Natural killer cell treated with Interleukin-12 subunit alpha and Interleukin-12 subunit beta and Interleukin-15 and Interleukin-18, amount 100 ng/mL, for 72 hours (primary cell): ENCODE data around the gene DMBX1. TPM values are rescaled to one million over a fixed set of nuclear protein-coding genes. Genes with fewer than 3 reads are reported as not detected.
A peak's percentile ranks its signal among the peaks of the same experiment; 100 is the strongest.

ENCODE experiments used
- ATAC-seq, 2 donors: fragments of 150-1000 bp; cut with Tn5 transposase in 1 of 2; sonication (Bioruptor Pico), chemical (Tn5 transposase) in 1 of 2; 2 replicates each; pipeline ENCODE4 v1.10.0; 2021
- DNase-seq: peaks from one replicate; pipeline ENCODE4 v3.0.0; 2022; ENCODE audit warnings: low spot score
- H3K27ac Mint-ChIP-seq, 2 donors: 1 replicate in 1 of 2; 2 replicates in 1 of 2; pipeline ENCODE4 v1.8.0; 2022; ENCODE audit warnings: mixed read lengths in 2 of 2, mild to moderate bottlenecking in 1 of 2, moderate library complexity in 1 of 2
- H3K27me3 Mint-ChIP-seq, 2 donors: 1 replicate in 1 of 2; 2 replicates in 1 of 2; pipeline ENCODE4 v1.8.0; 2022; ENCODE audit warnings: mixed read lengths in 2 of 2
- H3K36me3 Mint-ChIP-seq: one replicate; pipeline ENCODE4 v1.8.0; 2022; ENCODE audit warnings: mixed read lengths
- H3K4me1 Mint-ChIP-seq, 2 donors: 1 replicate in 1 of 2; 2 replicates in 1 of 2; pipeline ENCODE4 v1.8.0; 2022; ENCODE audit warnings: low read depth in 2 of 2, mixed read lengths in 2 of 2, mild to moderate bottlenecking in 1 of 2
- H3K4me3 Mint-ChIP-seq: one replicate; pipeline ENCODE4 v1.8.0; 2022; ENCODE audit warnings: mixed read lengths
- H3K9me3 Mint-ChIP-seq: 2 replicates; pipeline ENCODE4 v1.8.0; 2022; ENCODE audit warnings: mixed read lengths
- total RNA-seq, 2 donors: library from RNA; stranded (reverse); gene quantifications; one replicate each; pipeline ENCODE4 v1.2.3, GENCODE V29; 2022

The DMBX1 gene
- total RNA-seq, 2 donors from 2014 or later: 0.26 to 0.47 TPM

DNA sequence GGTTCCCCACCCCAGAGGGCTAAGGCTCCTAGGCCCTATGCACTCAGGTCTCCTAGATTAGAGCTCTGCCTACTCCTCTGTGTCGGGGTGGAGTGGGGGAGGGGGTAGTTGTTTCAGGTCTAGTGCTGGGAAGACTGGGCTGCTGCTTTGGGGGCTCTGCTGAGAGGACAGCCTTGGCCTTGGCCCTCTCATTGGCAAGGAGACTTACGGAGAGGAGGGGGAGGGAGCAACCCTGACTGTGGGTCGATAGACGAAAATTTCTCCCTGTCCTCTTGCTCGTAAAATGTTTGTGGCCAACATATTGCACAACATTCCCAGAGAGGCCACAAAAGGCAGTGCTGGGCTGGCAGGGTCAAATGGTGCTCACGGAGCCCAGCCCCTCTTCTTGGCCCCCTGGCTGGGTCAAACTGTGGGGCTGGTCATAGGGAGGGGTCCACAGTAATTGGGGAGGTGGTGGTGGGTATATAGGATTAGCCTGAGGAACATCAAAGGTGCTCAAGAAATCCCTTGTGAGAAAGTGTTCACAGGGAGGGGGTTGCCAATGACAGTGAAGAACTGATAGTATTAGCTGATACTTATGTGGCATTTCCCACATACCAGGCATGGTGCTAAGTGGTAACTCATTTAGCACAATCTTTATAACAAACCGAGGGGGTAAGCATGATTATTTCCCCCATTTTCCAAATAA lies 8.5 kb upstream of the DMBX1 start:
- no peak overlapping the region for H3K4me3 Mint-ChIP-seq
- H3K36me3 Mint-ChIP-seq: no peaks in the 10 kb centered on the region
- no peaks in the 10 kb centered on the region for H3K9me3 Mint-ChIP-seq
- H3K27me3 Mint-ChIP-seq: peaks cover 34% of the 10 kb centered on the region in 2 donors
- no peak overlapping the region for H3K27ac Mint-ChIP-seq
- DNase-seq: no peak
- ATAC-seq: no peak
- H3K4me1 Mint-ChIP-seq: peaks cover 0 to 4% of the 10 kb centered on the region in 2 donors

GRCh38 chr1:46481961-46482360 lies 7.7 kb upstream of the DMBX1 start:
- Mint-ChIP-seq H3K4me3 (no peak overlapping the region), H3K36me3 (no peaks in the 10 kb centered on the region), H3K27me3 (peaks cover 43% of the 10 kb centered on the region in 2 donors), H3K9me3 (no peaks in the 10 kb centered on the region), H3K27ac (no peak overlapping the region), H3K4me1 (peaks cover 0 to 7% of the 10 kb centered on the region in 2 donors)
- DNase-seq (no peak), ATAC-seq (no peak)

- Mint-ChIP-seq H3K36me3 (no peaks in the 10 kb centered on the region), H3K27ac (no peak overlapping the region), H3K4me3 (no peak overlapping the region), H3K4me1 (peaks cover 0 to 3% of the 10 kb centered on the region in 2 donors), H3K27me3 (peaks cover 48 to 49% of the 10 kb centered on the region in 2 donors), H3K9me3 (no peaks in the 10 kb centered on the region)
- ATAC-seq (no peak), DNase-seq (no peak)
Measured at GRCh38 chr1:46483589-46483988, 6.0 kb upstream of the DMBX1 start.

DNA sequence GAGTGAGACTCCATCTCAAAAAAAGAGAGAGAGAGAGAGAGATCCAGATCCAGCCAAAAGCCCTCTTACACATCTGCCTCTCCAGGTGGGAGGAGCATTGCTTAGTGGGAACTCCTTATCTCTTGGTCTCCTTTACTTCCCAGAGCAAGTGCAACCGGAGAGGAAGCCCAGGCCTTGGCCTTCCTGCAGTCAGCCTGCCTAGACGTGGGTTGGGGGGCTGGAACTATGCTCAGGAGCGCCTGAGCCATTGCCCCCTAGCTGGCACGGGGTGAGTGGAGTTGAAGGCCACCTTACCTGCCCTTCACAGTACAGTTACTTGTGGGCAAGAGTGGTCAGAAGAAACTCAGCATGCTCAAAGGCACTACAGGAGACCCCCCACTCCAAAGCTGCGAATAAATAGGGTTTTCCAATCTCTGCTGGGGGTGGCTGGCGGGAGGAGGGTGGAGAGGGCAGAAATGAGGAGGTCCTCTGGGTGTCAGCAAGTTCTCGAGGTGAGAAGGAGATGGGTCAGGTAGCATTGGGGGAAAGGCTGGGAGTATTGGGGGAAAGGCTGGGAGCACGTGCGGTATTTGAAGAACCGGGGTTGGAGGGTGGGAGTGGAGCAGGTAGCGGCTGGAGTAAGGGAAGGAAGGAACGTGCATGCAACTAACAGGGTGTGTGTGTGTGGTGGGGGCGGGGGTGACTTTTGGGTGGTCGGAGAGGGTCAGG lies 4.7 kb upstream of the DMBX1 start:
- H3K4me3 Mint-ChIP-seq: no peak overlapping the region
- no peak for ATAC-seq

DNA sequence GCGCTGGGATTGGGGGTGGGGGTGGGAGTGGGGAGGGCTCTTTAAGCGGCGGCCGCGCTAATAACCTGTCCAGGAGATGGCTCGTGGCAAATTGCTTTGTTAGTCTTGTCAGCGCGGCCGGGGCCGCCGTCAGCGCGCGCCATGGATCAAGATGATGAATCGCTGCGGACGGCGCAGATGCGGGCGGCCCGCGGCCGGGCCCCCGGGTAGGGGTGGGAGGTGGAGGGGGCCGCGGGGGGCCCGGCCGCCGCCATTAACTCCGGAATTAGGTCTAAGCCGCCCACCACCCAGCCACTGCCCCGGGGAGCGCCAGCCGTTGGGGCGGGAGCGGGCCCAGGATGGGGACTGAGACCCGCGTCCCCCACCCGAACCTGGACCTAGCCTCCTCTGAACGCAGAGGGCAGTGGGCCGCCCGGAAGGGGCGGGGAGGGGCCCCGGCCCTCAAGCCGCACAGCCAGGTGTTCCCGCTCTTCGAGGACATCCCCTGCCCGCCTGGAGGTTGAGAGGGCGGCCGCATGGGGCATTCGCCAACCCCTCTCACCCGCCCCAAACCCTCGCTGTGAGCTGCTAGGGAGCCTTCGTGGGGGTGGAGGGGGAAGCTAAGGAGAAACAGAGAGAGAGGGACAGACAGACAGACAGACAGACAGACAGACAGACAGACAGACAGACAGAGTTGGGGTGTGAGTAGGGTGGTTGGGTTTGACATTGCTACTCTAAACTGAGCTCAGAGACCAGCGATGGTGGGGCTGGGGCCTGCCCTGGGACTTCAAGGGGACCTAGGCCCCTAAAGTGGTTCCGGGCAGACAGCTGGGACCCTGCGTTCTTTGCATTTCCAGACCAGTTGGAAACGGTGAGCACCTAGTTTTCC lies 3.8 kb upstream of the DMBX1 start:
- Mint-ChIP-seq H3K4me3 (no peak overlapping the region), H3K27me3 (peaks cover 54 to 68% of the 10 kb centered on the region in 2 donors), H3K27ac (no peak overlapping the region), H3K36me3 (no peaks in the 10 kb centered on the region), H3K4me1 (peaks cover 6 to 13% of the 10 kb centered on the region in 2 donors), H3K9me3 (no peaks in the 10 kb centered on the region)
- DNase-seq (no peak), ATAC-seq (no peak)

More for the DNA sequence above, 4.7 kb upstream of the DMBX1 start:
- Mint-ChIP-seq H3K27ac (no peak overlapping the region), H3K4me1 (peaks cover 4 to 11% of the 10 kb centered on the region in 2 donors), H3K27me3 (peaks cover 54 to 63% of the 10 kb centered on the region in 2 donors), H3K9me3 (no peaks in the 10 kb centered on the region), H3K36me3 (no peaks in the 10 kb centered on the region)
- DNase-seq: no peak

DNA sequence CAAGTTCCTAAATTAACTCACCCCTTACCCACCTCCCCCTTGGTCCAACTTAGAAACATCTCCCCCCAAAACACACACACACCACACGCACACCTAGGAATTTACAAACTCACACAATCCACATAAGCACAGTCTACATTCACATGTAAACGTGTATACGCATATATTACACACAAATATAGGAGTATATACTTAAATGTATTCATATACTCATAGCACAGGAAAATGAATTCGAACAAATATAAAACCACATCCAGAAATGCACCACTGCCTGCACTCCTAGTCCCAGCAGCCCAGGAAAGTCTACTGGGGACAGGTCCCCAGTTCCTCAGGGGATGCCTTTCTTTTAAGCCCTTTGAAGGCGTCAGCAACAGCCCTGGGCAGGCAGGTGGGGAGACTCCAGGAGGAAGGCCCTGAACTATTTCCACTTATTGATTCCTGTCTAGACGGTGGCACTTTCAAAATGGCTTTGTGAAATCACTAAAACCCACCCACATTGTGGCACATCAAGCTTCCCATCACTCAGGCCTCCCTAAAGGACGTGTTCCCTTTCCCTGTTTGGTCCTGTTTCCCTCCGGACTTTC lies 3.1 kb upstream of the DMBX1 start:
- no peak overlapping the region for H3K27ac Mint-ChIP-seq
- H3K4me1 Mint-ChIP-seq: peaks cover 6 to 13% of the 10 kb centered on the region in 2 donors
- no peak for DNase-seq
- no peak overlapping the region for H3K4me3 Mint-ChIP-seq
- H3K36me3 Mint-ChIP-seq: no peaks in the 10 kb centered on the region
- H3K27me3 Mint-ChIP-seq: peaks cover 58 to 71% of the 10 kb centered on the region in 2 donors
- H3K9me3 Mint-ChIP-seq: no peaks in the 10 kb centered on the region
- no peak for ATAC-seq

DNA sequence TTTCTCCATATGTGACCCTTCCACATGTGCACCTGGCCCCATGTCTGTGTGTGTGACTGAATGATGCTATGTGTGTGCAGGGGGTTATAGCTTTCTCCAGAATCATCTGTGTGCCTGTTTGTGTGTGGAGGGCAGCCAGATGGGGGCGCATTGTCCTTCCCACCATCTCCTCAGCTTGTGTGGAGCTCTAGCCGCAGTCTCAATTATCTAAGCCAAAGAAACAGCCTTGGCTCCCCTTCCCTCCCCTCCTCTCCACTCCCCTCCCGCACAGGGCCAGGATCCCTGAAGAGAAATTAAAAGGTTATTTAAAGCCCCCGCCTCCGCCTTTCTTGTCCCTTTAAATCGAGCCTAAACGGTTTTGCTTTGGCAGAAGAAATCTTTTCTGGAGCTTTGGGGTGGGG lies 1.8 kb upstream of the DMBX1 start:
- Mint-ChIP-seq H3K4me1 (peaks cover 13 to 15% of the 10 kb centered on the region in 2 donors), H3K4me3 (no peak overlapping the region), H3K27me3 (peaks cover 64 to 74% of the 10 kb centered on the region in 2 donors), H3K27ac (no peak overlapping the region), H3K9me3 (no peaks in the 10 kb centered on the region), H3K36me3 (no peaks in the 10 kb centered on the region)
- ATAC-seq: no peak
- DNase-seq: no peak

- H3K36me3 Mint-ChIP-seq: no peaks in the 10 kb centered on the region
- no peak overlapping the region for H3K27ac Mint-ChIP-seq
- H3K4me3 Mint-ChIP-seq: peak overlapping the region; percentile 61
- H3K9me3 Mint-ChIP-seq: no peaks in the 10 kb centered on the region
- H3K4me1 Mint-ChIP-seq: peaks cover 13 to 15% of the 10 kb centered on the region in 2 donors
- H3K27me3 Mint-ChIP-seq: peaks cover 65 to 75% of the 10 kb centered on the region in 2 donors
- DNase-seq: no peak
- peak in 1 of 2 donors; percentile 29 for ATAC-seq
Measured at GRCh38 chr1:46488343-46489168, 1.1 kb upstream of the DMBX1 start.

- DNase-seq (no peak), ATAC-seq (peak; percentile 2 to 29)
- H3K27me3 Mint-ChIP-seq: peaks cover 65 to 79% of the 10 kb centered on the region in 2 donors
- no peaks in the 10 kb centered on the region for H3K9me3 Mint-ChIP-seq
- H3K4me1 Mint-ChIP-seq: peaks cover 13 to 15% of the 10 kb centered on the region in 2 donors
- no peaks in the 10 kb centered on the region for H3K36me3 Mint-ChIP-seq
- peak overlapping the region; percentile 61 for H3K4me3 Mint-ChIP-seq
- H3K27ac Mint-ChIP-seq: no peak overlapping the region
Measured at GRCh38 chr1:46489169-46489637, 433 bp upstream of the DMBX1 start.

DNA sequence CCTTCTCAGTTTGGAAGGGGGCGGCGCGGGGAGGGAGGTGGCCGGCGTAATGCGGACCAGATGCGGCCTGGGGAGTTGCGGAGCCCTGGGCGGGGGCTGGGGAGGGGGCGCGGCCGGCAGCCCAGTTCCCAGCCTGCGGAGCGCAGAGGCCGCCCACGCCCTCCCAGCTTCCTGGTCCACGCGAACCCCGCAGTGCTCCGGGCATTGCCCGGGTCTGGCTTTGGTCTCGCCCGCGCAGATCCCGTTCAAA lies 695 bp downstream of the DMBX1 start:
- no peak overlapping the region for H3K4me3 Mint-ChIP-seq
- H3K9me3 Mint-ChIP-seq: no peaks in the 10 kb centered on the region
- no peak overlapping the region for H3K27ac Mint-ChIP-seq
- no peaks in the 10 kb centered on the region for H3K36me3 Mint-ChIP-seq
- no peak for DNase-seq
- H3K4me1 Mint-ChIP-seq: peaks cover 13 to 15% of the 10 kb centered on the region in 2 donors
- peaks cover 62 to 78% of the 10 kb centered on the region in 2 donors for H3K27me3 Mint-ChIP-seq
- no peak for ATAC-seq

GRCh38 chr1:46490656-46491442 lies 1.2 kb downstream of the DMBX1 start:
- Mint-ChIP-seq H3K27ac (no peak overlapping the region), H3K27me3 (peaks cover 66 to 82% of the 10 kb centered on the region in 2 donors), H3K36me3 (no peaks in the 10 kb centered on the region), H3K9me3 (no peaks in the 10 kb centered on the region), H3K4me1 (peaks cover 13 to 15% of the 10 kb centered on the region in 2 donors), H3K4me3 (no peak overlapping the region)
- DNase-seq (no peak), ATAC-seq (no peak)

DNA sequence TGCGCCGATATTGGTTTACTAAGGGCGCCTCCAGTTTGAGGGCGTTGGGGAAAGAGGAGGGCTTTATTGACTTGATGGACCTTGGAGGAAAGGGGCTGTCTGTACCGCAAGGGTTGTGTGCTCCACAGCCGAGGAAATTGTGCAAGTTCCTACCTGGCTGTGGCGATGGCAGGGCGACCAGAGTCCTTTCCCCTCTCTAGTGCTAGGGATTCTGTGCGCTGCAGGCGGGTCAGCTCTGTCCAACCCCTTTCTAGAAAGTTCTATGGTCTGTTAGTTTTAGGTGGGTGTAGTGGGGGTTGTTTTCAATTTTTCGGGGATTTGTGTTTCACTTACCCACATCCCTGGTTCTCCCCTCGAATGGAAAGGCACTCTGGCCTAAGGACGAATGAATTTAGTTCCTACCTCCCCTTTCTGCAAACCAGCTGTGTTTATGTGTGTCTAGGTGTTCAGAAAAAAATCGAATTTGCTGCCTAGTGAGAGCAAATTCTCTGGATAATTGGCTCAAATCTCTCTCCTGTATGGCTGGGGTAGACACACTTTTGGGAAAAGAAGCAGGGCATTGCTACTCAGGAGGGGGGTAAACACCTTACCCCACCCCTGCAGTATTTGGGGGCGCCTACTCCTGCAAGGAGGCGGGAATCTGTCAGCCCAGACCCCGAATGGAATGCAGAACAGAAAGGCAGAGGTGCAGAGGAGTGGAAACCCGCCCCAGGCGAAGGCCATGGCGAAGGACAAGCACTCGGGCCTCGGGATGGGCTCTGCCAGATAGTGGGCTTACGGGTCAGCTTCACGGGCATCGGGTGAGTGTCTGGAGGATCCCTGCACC lies 2.0 kb downstream of the DMBX1 start:
- Mint-ChIP-seq H3K4me3 (no peak overlapping the region), H3K27ac (no peak overlapping the region), H3K36me3 (no peaks in the 10 kb centered on the region), H3K27me3 (peaks cover 62 to 78% of the 10 kb centered on the region in 2 donors), H3K4me1 (peaks cover 12 to 13% of the 10 kb centered on the region in 2 donors), H3K9me3 (no peaks in the 10 kb centered on the region)
- DNase-seq (no peak), ATAC-seq (no peak)
